H9 (cell line): ENCODE measurements around the gene AKAIN1. TPM values are rescaled to one million over a fixed set of nuclear protein-coding genes. Genes with fewer than 3 reads are reported as not detected.

Experiments
- DNase-seq: peaks from one replicate; pipeline ENCODE4 v3.0.0-alpha.2; 2017
- H2AFZ ChIP-seq: one replicate; pipeline ENCODE4 v1.6.1; 2013; ENCODE audit warnings: mild to moderate bottlenecking, low read length, control low read depth, moderate library complexity
- H2AK5ac ChIP-seq: 2 replicates; pipeline ENCODE4 v1.6.1; 2013; ENCODE audit warnings: low read length, control low read depth, mixed read lengths; ENCODE audit not compliant: insufficient read length
- H2BK120ac ChIP-seq: one replicate; pipeline ENCODE4 v1.6.1; 2013; ENCODE audit warnings: low read depth, mild to moderate bottlenecking, low read length, control low read depth, inconsistent platforms; ENCODE audit not compliant: poor library complexity, severe bottlenecking
- H2BK12ac ChIP-seq: 2 replicates; pipeline ENCODE4 v1.6.1; 2013; ENCODE audit warnings: low read length, control low read depth, mixed read lengths, low read depth; ENCODE audit not compliant: insufficient read length
- H2BK15ac ChIP-seq: 2 replicates; pipeline ENCODE4 v1.6.1; 2013; ENCODE audit warnings: low read depth, low read length, control low read depth
- H2BK20ac ChIP-seq: one replicate; pipeline ENCODE4 v1.6.1; 2013; ENCODE audit warnings: low read depth, mild to moderate bottlenecking, low read length, control low read depth, inconsistent platforms; ENCODE audit not compliant: poor library complexity, severe bottlenecking
- H2BK5ac ChIP-seq: 2 replicates; pipeline ENCODE4 v1.6.1; 2013; ENCODE audit warnings: low read length, control low read depth, mixed read lengths; ENCODE audit not compliant: insufficient read length
- H3K14ac ChIP-seq: 2 replicates; pipeline ENCODE4 v1.6.1; 2013; ENCODE audit warnings: low read length, control low read depth; ENCODE audit not compliant: insufficient read depth
- H3K18ac ChIP-seq: 2 replicates; pipeline ENCODE4 v1.6.1; 2013; ENCODE audit warnings: low read depth, mild to moderate bottlenecking, mixed read lengths, low read length, control low read depth; ENCODE audit not compliant: insufficient read length
- H3K23ac ChIP-seq: 2 replicates; pipeline ENCODE4 v1.6.1; 2013; ENCODE audit warnings: low read length, control low read depth, mixed read lengths, low read depth; ENCODE audit not compliant: insufficient read length
- H3K23me2 ChIP-seq: 2 replicates; pipeline ENCODE4 v1.6.1; 2013; ENCODE audit warnings: low read depth, mild to moderate bottlenecking, mixed read lengths, low read length, control low read depth; ENCODE audit not compliant: insufficient read length, poor library complexity, severe bottlenecking
- H3K27ac ChIP-seq: 2 replicates; pipeline ENCODE4 v1.5.1; 2013; ENCODE audit warnings: low read length, control low read depth, mixed read lengths, low read depth; ENCODE audit not compliant: insufficient read length
- H3K27me3 ChIP-seq: 2 replicates; pipeline ENCODE4 v1.6.1; 2013; ENCODE audit warnings: low read length, control low read depth, inconsistent platforms; ENCODE audit not compliant: insufficient read depth
- H3K4ac ChIP-seq: 2 replicates; pipeline ENCODE4 v1.6.1; 2013; ENCODE audit warnings: low read depth, mild to moderate bottlenecking, control low read depth, inconsistent platforms, low read length, moderate library complexity
- H3K4me1 ChIP-seq: 2 replicates; pipeline ENCODE4 v1.6.1; 2013; ENCODE audit warnings: low read length, control low read depth, inconsistent platforms; ENCODE audit not compliant: insufficient read depth
- H3K4me2 ChIP-seq: 2 replicates; pipeline ENCODE4 v1.6.1; 2013; ENCODE audit warnings: low read length, control low read depth, mixed read lengths; ENCODE audit not compliant: insufficient read length, insufficient read depth
- H3K56ac ChIP-seq: 2 replicates; pipeline ENCODE4 v1.6.1; 2013; ENCODE audit warnings: low read depth, mild to moderate bottlenecking, mixed read lengths, low read length, control low read depth; ENCODE audit not compliant: insufficient read length
- H3K79me1 ChIP-seq: 2 replicates; pipeline ENCODE4 v1.6.1; 2013; ENCODE audit warnings: low read depth, mild to moderate bottlenecking, moderate library complexity, low read length, control low read depth, inconsistent platforms; ENCODE audit not compliant: insufficient read depth, poor library complexity, severe bottlenecking
- H3K79me2 ChIP-seq: 2 replicates; pipeline ENCODE4 v1.6.1; 2013; ENCODE audit warnings: low read length, control low read depth, inconsistent platforms; ENCODE audit not compliant: insufficient read depth
- H3K9ac ChIP-seq: 2 replicates; pipeline ENCODE4 v1.6.1; 2013; ENCODE audit warnings: low read length, control low read depth, mixed read lengths; ENCODE audit not compliant: insufficient read length; ENCODE audit errors: extremely low read depth
- H3K9me3 ChIP-seq: one replicate; pipeline ENCODE4 v1.6.1; 2013; ENCODE audit warnings: low read depth, low read length, inconsistent platforms; ENCODE audit not compliant: control insufficient read depth
- H3T11ph ChIP-seq: one replicate; pipeline ENCODE4 v1.6.1; 2013; ENCODE audit warnings: mild to moderate bottlenecking, low read length, control low read depth, inconsistent platforms
- H4K20me1 ChIP-seq: one replicate; pipeline ENCODE4 v1.6.1; 2013; ENCODE audit not compliant: control insufficient read depth, insufficient read length, insufficient read depth
- H4K5ac ChIP-seq: 2 replicates; pipeline ENCODE4 v1.6.1; 2013; ENCODE audit warnings: low read depth, mild to moderate bottlenecking, mixed read lengths, low read length, control low read depth; ENCODE audit not compliant: insufficient read length
- H4K8ac ChIP-seq: replicated peaks from 2 replicates; pipeline ENCODE4 v1.6.1; 2013; ENCODE audit warnings: low read length, control low read depth, mixed read lengths, low read depth; ENCODE audit not compliant: insufficient read length
- H4K91ac ChIP-seq: 2 replicates; pipeline ENCODE4 v1.6.1; 2013; ENCODE audit warnings: low read depth, mild to moderate bottlenecking, moderate library complexity, mixed read lengths, low read length, control low read depth; ENCODE audit not compliant: insufficient read length
- H3K27ac Mint-ChIP-seq, 3 experiments: 2 replicates in 2 of 3; 3 replicates in 1 of 3; pipeline ENCODE4 v1.8.0; 2020 to 2021; ENCODE audit warnings: mixed read lengths in 3 of 3, mild to moderate bottlenecking in 1 of 3, moderate library complexity in 1 of 3
- H3K27me3 Mint-ChIP-seq: 2 replicates; pipeline ENCODE4 v1.8.0; 2021; ENCODE audit warnings: low read depth, mild to moderate bottlenecking, moderate library complexity, mixed read lengths
- H3K36me3 Mint-ChIP-seq, 3 experiments: 2 replicates in 2 of 3; 3 replicates in 1 of 3; pipeline ENCODE4 v1.8.0; 2020 to 2021; ENCODE audit warnings: low read depth in 3 of 3, mixed read lengths in 3 of 3; ENCODE audit not compliant: insufficient read depth in 1 of 3
- H3K4me1 Mint-ChIP-seq, 2 experiments: 2 replicates each; pipeline ENCODE4 v1.8.0; 2020; ENCODE audit warnings: mixed read lengths in 2 of 2
- H3K4me3 Mint-ChIP-seq, 2 experiments: 2 replicates in 1 of 2; 3 replicates in 1 of 2; pipeline ENCODE4 v1.8.0; 2020 to 2021; ENCODE audit warnings: mild to moderate bottlenecking in 2 of 2, mixed read lengths in 2 of 2, moderate library complexity in 1 of 2
- H3K9me3 Mint-ChIP-seq, 2 experiments: 2 replicates in 1 of 2; 3 replicates in 1 of 2; pipeline ENCODE4 v1.8.0; 2020; ENCODE audit warnings: mild to moderate bottlenecking in 2 of 2, mixed read lengths in 2 of 2, moderate library complexity in 1 of 2
- WGBS: extraction: QIAGEN DNeasy Blood & Tissue Kit; methylation state at CpG from one replicate; pipeline ENCODE4 v1.1.7; 2013; ENCODE audit warnings: missing lambda C conversion rate, low lambda C conversion rate, mixed read lengths; ENCODE audit not compliant: insufficient read length; ENCODE audit errors: extremely low coverage; 5-methylcytosine and 5-hydroxymethylcytosine counted together
- total RNA-seq: library from RNA; stranded (reverse); gene quantifications from 2 replicates; pipeline ENCODE4 v1.2.1, GENCODE V29; 2021
- TF ChIP-seq, protein P1 (sequence below): fragments of 200-600 bp; sonication (generic); conservative IDR thresholded peaks from 3 replicates; pipeline ENCODE4 v1.8.0; 2021; ENCODE audit warnings: antibody characterized with exemption, mild to moderate bottlenecking

AKAIN1 gene
- total RNA-seq, 1 experiment from 2014 or later, result not detected

DNA sequence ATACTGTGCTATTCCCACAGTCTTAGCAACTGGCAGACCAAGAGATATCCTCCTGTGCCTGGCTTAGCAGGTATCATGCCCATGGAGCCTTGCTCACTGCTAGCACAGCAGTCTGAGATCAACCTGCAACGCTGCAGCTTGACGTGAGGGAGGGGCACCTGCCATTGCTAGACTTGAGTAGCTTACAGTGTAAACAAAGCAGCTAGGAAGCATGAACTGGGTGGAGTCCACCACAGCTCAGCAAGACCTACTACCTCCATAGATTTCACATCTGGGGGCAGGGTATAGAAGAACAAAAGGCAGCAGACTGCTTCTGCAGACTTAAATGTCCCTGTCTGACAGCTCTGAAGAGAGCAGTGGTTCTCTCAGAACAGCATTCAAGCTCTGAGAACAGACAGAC is 74.8 kb downstream of the AKAIN1 start:
- Histone ChIP-seq H3K4ac (no peak overlapping the region), H2BK5ac (no peak overlapping the region), H3K23ac (no peak overlapping the region), H2AK5ac (no peak overlapping the region), H3K4me1 (no peaks in the 10 kb centered on the region; the same call in 1 of the 2 replicates), H2BK12ac (no peak overlapping the region), H3K18ac (no peak overlapping the region), H3K9me3 (peaks cover 7% of the 10 kb centered on the region), H3K56ac (no peak overlapping the region), H3K27me3 (no peaks in the 10 kb centered on the region), H3K27ac (no peak overlapping the region), H4K8ac (no peak overlapping the region), H2BK120ac (no peak overlapping the region), H2AFZ (no peak overlapping the region), H3K79me1 (no peaks in the 10 kb centered on the region), H3K23me2 (no peaks in the 10 kb centered on the region), H3K79me2 (no peaks in the 10 kb centered on the region), H3K4me2 (no peak overlapping the region), H3K14ac (no peak overlapping the region), H2BK15ac (no peak overlapping the region), H4K91ac (no peak overlapping the region), H4K20me1 (no peaks in the 10 kb centered on the region), H3K9ac (no peak overlapping the region), H2BK20ac (no peak overlapping the region), H3T11ph (no peak overlapping the region), H4K5ac (no peak overlapping the region)
- no peak for DNase-seq
- Mint-ChIP-seq H3K27me3 (peaks cover 10% of the 10 kb centered on the region; the same call in 1 of the 2 replicates), H3K9me3 (peaks cover 21 to 31% of the 10 kb centered on the region in 2 experiments), H3K36me3 (peaks cover 0 to 22% (median 3%) of the 10 kb centered on the region in 3 experiments; a peak in 4 of 7 replicates), H3K27ac (no peak overlapping the region), H3K4me3 (no peak overlapping the region), H3K4me1 (no peaks in the 10 kb centered on the region)
- WGBS, result no CpG with 5 or more reads among the region's 2 CpGs
- TF ChIP-seq, protein P1, sequence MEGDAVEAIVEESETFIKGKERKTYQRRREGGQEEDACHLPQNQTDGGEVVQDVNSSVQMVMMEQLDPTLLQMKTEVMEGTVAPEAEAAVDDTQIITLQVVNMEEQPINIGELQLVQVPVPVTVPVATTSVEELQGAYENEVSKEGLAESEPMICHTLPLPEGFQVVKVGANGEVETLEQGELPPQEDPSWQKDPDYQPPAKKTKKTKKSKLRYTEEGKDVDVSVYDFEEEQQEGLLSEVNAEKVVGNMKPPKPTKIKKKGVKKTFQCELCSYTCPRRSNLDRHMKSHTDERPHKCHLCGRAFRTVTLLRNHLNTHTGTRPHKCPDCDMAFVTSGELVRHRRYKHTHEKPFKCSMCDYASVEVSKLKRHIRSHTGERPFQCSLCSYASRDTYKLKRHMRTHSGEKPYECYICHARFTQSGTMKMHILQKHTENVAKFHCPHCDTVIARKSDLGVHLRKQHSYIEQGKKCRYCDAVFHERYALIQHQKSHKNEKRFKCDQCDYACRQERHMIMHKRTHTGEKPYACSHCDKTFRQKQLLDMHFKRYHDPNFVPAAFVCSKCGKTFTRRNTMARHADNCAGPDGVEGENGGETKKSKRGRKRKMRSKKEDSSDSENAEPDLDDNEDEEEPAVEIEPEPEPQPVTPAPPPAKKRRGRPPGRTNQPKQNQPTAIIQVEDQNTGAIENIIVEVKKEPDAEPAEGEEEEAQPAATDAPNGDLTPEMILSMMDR, result no peak
